ENCODE measurements around the gene P2RX3. TPM values are rescaled to one million over a fixed set of nuclear protein-coding genes. Genes with fewer than 3 reads are reported as not detected.

Gene P2RX3
- total RNA-seq, 4 donors from 2014 or later, result not detected

GRCh38 chr11:57363131-57364080 lies 25.3 kb downstream of the P2RX3 start:
- no peak for ATAC-seq

GRCh38 chr11:57364851-57365660 lies 26.9 kb downstream of the P2RX3 start:
- no peak for DNase-seq
- no peaks in the 10 kb centered on the region for H3K9me3 ChIP-seq
- intact Hi-C loops (cut with DNase I; ENCODE audit: low total_unique reads) (no loop called here), in situ Hi-C loops (cut with MboI; ENCODE audit: low sequenced_read_pairs in 4 of 4) (loop anchor here in 2 of 4 donors (25.0 kb wide), 2 partner anchors 253 to 528 kb away; no protein-coding TSS in a partner anchor)
- no peak overlapping the region for H3K27ac ChIP-seq
- peaks cover 0 to 3% of the 10 kb centered on the region in 2 donors for H3K4me1 ChIP-seq
- H3K36me3 ChIP-seq, result no peaks in the 10 kb centered on the region
- TF ChIP-seq CTCF (IDR thresholded peaks at IDR 0.05 in 4 of 5, conservative IDR thresholded peaks at IDR 0.05 in 1 of 5), result no peak
- TF ChIP-seq POLR2A (IDR thresholded peaks at IDR 0.05), result no peak
- H3K27me3 ChIP-seq, result no peaks in the 10 kb centered on the region
- ATAC-seq, result no peak
- H3K4me3 ChIP-seq, result no peak overlapping the region

More at GRCh38 chr11:57363131-57364080, 25.3 kb downstream of the P2RX3 start:
- H3K4me1 ChIP-seq, result peaks cover 3 to 11% of the 10 kb centered on the region in 2 donors
- H3K4me3 ChIP-seq, result no peak overlapping the region
- no peak for TF ChIP-seq CTCF (IDR thresholded peaks at IDR 0.05 in 4 of 5, conservative IDR thresholded peaks at IDR 0.05 in 1 of 5)
- no peak for TF ChIP-seq POLR2A (IDR thresholded peaks at IDR 0.05)
- no peaks in the 10 kb centered on the region for H3K36me3 ChIP-seq
- no peaks in the 10 kb centered on the region for H3K27me3 ChIP-seq
- no peaks in the 10 kb centered on the region for H3K9me3 ChIP-seq
- H3K27ac ChIP-seq, result no peak overlapping the region
- intact Hi-C loops (cut with DNase I; ENCODE audit: low total_unique reads) (no loop called here), in situ Hi-C loops (cut with MboI; ENCODE audit: low sequenced_read_pairs in 4 of 4) (loop anchor here in 2 of 4 donors (25.0 kb wide), 2 partner anchors 251 to 526 kb away; no protein-coding TSS in a partner anchor)
- DNase-seq, result no peak

DNA sequence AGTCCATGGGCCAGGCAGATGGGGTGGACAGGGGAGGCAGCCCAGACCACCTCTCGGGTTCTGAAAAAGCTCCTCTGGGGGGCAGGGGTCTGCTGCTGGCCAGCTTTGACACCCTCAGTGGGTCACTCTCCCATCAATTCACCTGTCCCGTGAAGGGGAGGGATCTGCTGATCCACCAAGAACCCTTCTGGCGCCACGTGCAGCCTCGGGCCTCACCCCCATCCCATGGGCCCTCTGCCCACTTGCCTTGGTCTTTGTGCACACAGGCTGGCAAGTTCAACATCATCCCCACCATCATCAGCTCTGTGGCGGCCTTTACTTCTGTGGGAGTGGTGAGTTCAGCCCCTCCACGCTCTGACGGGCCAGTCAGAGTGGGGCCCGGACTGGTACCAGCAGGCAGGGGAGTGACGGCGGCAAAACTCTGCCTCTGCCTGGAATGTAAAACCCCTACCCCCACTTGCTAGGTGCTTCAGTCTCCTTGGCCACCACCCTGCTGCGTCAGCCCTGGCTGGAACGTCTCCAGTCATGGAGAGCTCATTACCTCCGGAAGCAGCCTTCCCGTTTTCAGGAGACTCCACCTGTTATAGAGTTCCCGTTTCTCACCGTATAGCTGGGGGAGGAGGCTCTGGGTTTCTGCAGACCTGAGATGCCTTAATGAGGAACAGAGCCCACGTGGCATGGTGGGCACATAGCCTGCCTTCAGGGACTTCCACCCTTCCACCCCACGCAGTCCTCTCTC lies 30.1 kb downstream of the P2RX3 start:
- TF ChIP-seq CTCF (IDR thresholded peaks at IDR 0.05 in 4 of 5, conservative IDR thresholded peaks at IDR 0.05 in 1 of 5) (no peak), POLR2A (IDR thresholded peaks at IDR 0.05) (no peak)
- no peaks in the 10 kb centered on the region for H3K9me3 ChIP-seq
- in situ Hi-C loops (cut with MboI; ENCODE audit: low sequenced_read_pairs in 4 of 4) (loop anchor here in 2 of 4 donors (25.0 kb wide), 2 partner anchors 256 to 531 kb away; no protein-coding TSS in a partner anchor), intact Hi-C loops (cut with DNase I; ENCODE audit: low total_unique reads) (no loop called here)
- no peak overlapping the region for H3K27ac ChIP-seq
- no peaks in the 10 kb centered on the region for H3K27me3 ChIP-seq
- DNase-seq (no peak), ATAC-seq (no peak)
- H3K36me3 ChIP-seq, result no peaks in the 10 kb centered on the region
- no peak overlapping the region for H3K4me3 ChIP-seq
- no peaks in the 10 kb centered on the region for H3K4me1 ChIP-seq

DNA sequence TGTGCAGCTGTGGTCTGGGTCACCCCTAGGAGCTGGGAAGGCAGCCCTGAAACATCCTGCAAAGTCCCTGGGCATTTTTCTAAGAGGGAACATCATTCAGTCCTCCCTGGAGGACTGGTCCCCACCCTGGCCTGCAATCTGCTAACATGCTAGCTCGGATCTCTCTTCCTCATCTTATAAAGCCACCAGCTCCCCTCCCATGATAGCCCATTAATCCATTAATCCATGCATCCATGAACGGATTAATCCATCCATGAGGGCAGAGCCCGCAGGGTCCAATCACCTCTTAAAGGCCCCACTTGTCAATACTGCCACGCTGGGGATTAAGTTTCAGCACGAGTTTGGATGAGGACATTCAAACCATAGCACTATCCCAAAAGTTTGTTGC lies 30.7 kb downstream of the P2RX3 start:
- no peaks in the 10 kb centered on the region for H3K27me3 ChIP-seq
- H3K4me3 ChIP-seq, result no peak overlapping the region
- DNase-seq (no peak), ATAC-seq (no peak)
- intact Hi-C loops (cut with DNase I; ENCODE audit: low total_unique reads) (no loop called here), in situ Hi-C loops (cut with MboI; ENCODE audit: low sequenced_read_pairs in 4 of 4) (loop anchor here in 2 of 4 donors (25.0 kb wide), 2 partner anchors 257 to 532 kb away; no protein-coding TSS in a partner anchor)
- no peak overlapping the region for H3K27ac ChIP-seq
- no peaks in the 10 kb centered on the region for H3K9me3 ChIP-seq
- no peaks in the 10 kb centered on the region for H3K4me1 ChIP-seq
- TF ChIP-seq CTCF (IDR thresholded peaks at IDR 0.05 in 4 of 5, conservative IDR thresholded peaks at IDR 0.05 in 1 of 5) (no peak), POLR2A (IDR thresholded peaks at IDR 0.05) (no peak)
- no peaks in the 10 kb centered on the region for H3K36me3 ChIP-seq

All from gastrocnemius medialis (tissue), 4 donors.